HEK293T (cell line): ENCODE data around the gene CFAP54.

Experiments
- CTCF ChIA-PET: fragments of 350-600 bp; formaldehyde crosslinking; extraction: SDS; loops from one replicate; lab custom pipeline; 2021; ENCODE audit warnings: antibody characterized with exemption, inconsistent platforms; lab: Yijun Ruan, JAX
- POLR2A ChIA-PET: fragments of 350-600 bp; formaldehyde crosslinking; extraction: SDS; loops from one replicate; lab custom pipeline; 2020; ENCODE audit warnings: antibody characterized with exemption, inconsistent platforms; lab: Yijun Ruan, JAX
- DNase-seq: peaks from one replicate; pipeline ENCODE4 v3.0.0; 2012; ENCODE audit warnings: mixed read lengths; ENCODE audit errors: extremely low spot score
- ARNT ChIP-seq: fragments of 450-650 bp; IDR thresholded peaks from 2 replicates; pipeline ENCODE4 v1.6.1; 2017; ENCODE audit warnings: mild to moderate bottlenecking
- BHLHE40 ChIP-seq: fragments of 450-650 bp; IDR thresholded peaks from 2 replicates; pipeline ENCODE4 v1.6.1; 2016; ENCODE audit warnings: mild to moderate bottlenecking, moderate library complexity, borderline replicate concordance
- CTBP1 ChIP-seq: fragments of 450-650 bp; IDR thresholded peaks from 2 replicates; pipeline ENCODE4 v1.6.1; 2016; ENCODE audit warnings: borderline replicate concordance
- ELF4 ChIP-seq: fragments of 450-650 bp; IDR thresholded peaks from 2 replicates; pipeline ENCODE4 v1.6.1; 2017; ENCODE audit warnings: antibody characterized with exemption
- FOXA1 ChIP-seq: fragments of 450-650 bp; IDR thresholded peaks from 2 replicates; pipeline ENCODE4 v1.6.1; 2016; ENCODE audit warnings: mild to moderate bottlenecking
- FOXK2 ChIP-seq: fragments of 450-650 bp; IDR thresholded peaks from 2 replicates; pipeline ENCODE4 v1.6.1; 2016; ENCODE audit warnings: mild to moderate bottlenecking
- FOXM1 ChIP-seq: fragments of 450-650 bp; IDR thresholded peaks from 2 replicates; pipeline ENCODE4 v1.6.1; 2017; ENCODE audit warnings: mild to moderate bottlenecking, borderline replicate concordance
- HDGF ChIP-seq: fragments of 450-650 bp; IDR thresholded peaks from 2 replicates; pipeline ENCODE4 v1.6.1; 2017; ENCODE audit warnings: antibody characterized with exemption, borderline replicate concordance
- L3MBTL2 ChIP-seq: fragments of 450-650 bp; conservative IDR thresholded peaks from 2 replicates; pipeline ENCODE4 v1.6.1; 2016; ENCODE audit warnings: mild to moderate bottlenecking
- LEF1 ChIP-seq: fragments of 450-650 bp; IDR thresholded peaks from 2 replicates; pipeline ENCODE4 v1.6.1; 2017; ENCODE audit warnings: mild to moderate bottlenecking, borderline replicate concordance
- NFRKB ChIP-seq: fragments of 450-650 bp; IDR thresholded peaks from 2 replicates; pipeline ENCODE4 v1.6.1; 2016; ENCODE audit warnings: mild to moderate bottlenecking, moderate library complexity
- PKNOX1 ChIP-seq: fragments of 450-650 bp; IDR thresholded peaks from 2 replicates; pipeline ENCODE4 v1.6.1; 2016
- SP1 ChIP-seq: fragments of 450-650 bp; IDR thresholded peaks from 2 replicates; pipeline ENCODE4 v1.6.1; 2017
- SUZ12 ChIP-seq: fragments of 450-650 bp; IDR thresholded peaks from 2 replicates; pipeline ENCODE4 v1.6.1; 2016; ENCODE audit warnings: mild to moderate bottlenecking
- TARDBP ChIP-seq: fragments of 450-650 bp; IDR thresholded peaks from 2 replicates; pipeline ENCODE4 v1.6.1; 2016
- ZNF384 ChIP-seq: fragments of 450-650 bp; IDR thresholded peaks from 2 replicates; pipeline ENCODE4 v1.6.1; 2016

Gene CFAP54

GRCh38 chr12:96831346-96831745 is 342.0 kb downstream of the CFAP54 start:
- POLR2A ChIA-PET = no interaction called here
- no peak for DNase-seq
- TF ChIP-seq CTBP1 = no peak
- CTCF ChIA-PET = no interaction called here

- TF ChIP-seq FOXK2 (no peak), FOXM1 (no peak), PKNOX1 (no peak), ZNF384 (no peak), ARNT (no peak), SP1 (no peak), SUZ12 (no peak)
- POLR2A ChIA-PET = no interaction called here
- CTCF ChIA-PET = no interaction called here
- no peak for DNase-seq
Observed at GRCh38 chr12:96846293-96846692, 356.9 kb downstream of the CFAP54 start.

GRCh38 chr12:96850676-96851075 is 361.3 kb downstream of the CFAP54 start:
- ChIA-PET POLR2A (no interaction called here), CTCF (no interaction called here)
- TF ChIP-seq BHLHE40 (no peak), PKNOX1 (no peak), ZNF384 (no peak), CTBP1 (no peak), SP1 (no peak), FOXK2 (no peak), HDGF (no peak), LEF1 (no peak), ELF4 (no peak), NFRKB (no peak), FOXA1 (no peak), L3MBTL2 (no peak), FOXM1 (no peak), SUZ12 (no peak), TARDBP (no peak)
- DNase-seq = no peak

- CTCF ChIA-PET = no interaction called here
- POLR2A ChIA-PET = no interaction called here
- no peak for DNase-seq
- TF ChIP-seq CTBP1 (no peak), SUZ12 (no peak), ELF4 (no peak), TARDBP (no peak), L3MBTL2 (no peak), BHLHE40 (no peak), ZNF384 (no peak), PKNOX1 (no peak), LEF1 (no peak), FOXA1 (no peak), ARNT (no peak)
Observed at GRCh38 chr12:96858162-96858561, 368.8 kb downstream of the CFAP54 start.

- ChIA-PET CTCF (no interaction called here), POLR2A (no interaction called here)
- no peak for DNase-seq
- TF ChIP-seq CTBP1 = no peak
Observed at GRCh38 chr12:96861656-96862055, 372.3 kb downstream of the CFAP54 start.

- ChIA-PET POLR2A (no interaction called here), CTCF (no interaction called here)
- DNase-seq = no peak
- TF ChIP-seq FOXA1 (no peak), SUZ12 (no peak), ARNT (no peak), L3MBTL2 (no peak), TARDBP (no peak), PKNOX1 (no peak)
Observed at GRCh38 chr12:96862326-96862725, 372.9 kb downstream of the CFAP54 start.

- no peak for DNase-seq
- CTCF ChIA-PET = no interaction called here
Observed at GRCh38 chr12:96864335-96864734, 375.0 kb downstream of the CFAP54 start.

More at GRCh38 chr12:96864335-96864734, 375.0 kb downstream of the CFAP54 start:
- POLR2A ChIA-PET = no interaction called here
- TF ChIP-seq ZNF384 (no peak), ARNT (no peak), PKNOX1 (no peak), FOXM1 (no peak), BHLHE40 (no peak), L3MBTL2 (no peak), FOXK2 (no peak), SUZ12 (no peak), FOXA1 (no peak), ELF4 (no peak), HDGF (no peak), CTBP1 (no peak), LEF1 (no peak), NFRKB (no peak)
